ENCODE data around the gene APC2. TPM values are rescaled to one million over a fixed set of nuclear protein-coding genes. Genes with fewer than 3 reads are reported as not detected.
A peak's percentile ranks its signal among the peaks of the same experiment; 100 is the strongest.
"Not testable (repeated sequence)": the region's sequence is repeated elsewhere in the genome, so short reads cannot be mapped to it uniquely, and the experiment has no call there.

The APC2 gene
- total RNA-seq, 1 donor from 2014 or later, result 0.47 TPM

DNA sequence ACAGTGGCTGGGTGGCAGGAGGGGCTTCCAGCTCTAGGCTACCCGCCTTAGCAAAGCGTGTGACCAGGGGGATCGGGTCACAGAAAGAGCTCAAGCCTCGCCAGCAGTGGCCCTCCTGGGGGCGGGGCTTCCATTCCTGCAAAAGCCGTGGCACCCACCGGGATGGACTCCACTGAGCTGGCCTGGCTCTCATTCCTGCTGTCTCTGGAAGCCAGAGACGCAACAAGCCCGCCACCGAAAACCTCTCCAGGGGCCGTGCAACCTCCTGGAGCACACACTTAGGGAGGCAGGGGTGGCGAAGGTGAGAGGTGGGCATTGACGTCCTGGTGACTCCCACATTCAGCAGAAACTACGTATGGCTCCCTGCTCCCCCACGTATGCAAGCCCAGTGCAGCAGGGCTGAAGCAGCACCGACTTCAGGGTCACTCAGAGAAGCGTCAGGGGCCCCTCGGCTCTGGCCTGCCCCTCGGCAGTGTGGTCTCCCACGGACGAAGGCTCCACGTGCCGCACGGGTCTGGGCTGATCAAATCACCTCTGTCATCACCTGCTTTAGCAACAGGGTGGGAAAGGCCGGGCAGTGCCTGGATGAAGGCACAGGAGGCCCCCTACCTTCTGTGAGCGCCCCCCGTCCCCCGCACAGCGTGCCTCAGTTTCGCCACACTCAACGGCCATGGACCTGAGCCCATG lies 26.0 kb downstream of the APC2 start:
- DNase-seq (ENCODE audit: extremely low read depth, low read depth, low spot score), result no peak

DNA sequence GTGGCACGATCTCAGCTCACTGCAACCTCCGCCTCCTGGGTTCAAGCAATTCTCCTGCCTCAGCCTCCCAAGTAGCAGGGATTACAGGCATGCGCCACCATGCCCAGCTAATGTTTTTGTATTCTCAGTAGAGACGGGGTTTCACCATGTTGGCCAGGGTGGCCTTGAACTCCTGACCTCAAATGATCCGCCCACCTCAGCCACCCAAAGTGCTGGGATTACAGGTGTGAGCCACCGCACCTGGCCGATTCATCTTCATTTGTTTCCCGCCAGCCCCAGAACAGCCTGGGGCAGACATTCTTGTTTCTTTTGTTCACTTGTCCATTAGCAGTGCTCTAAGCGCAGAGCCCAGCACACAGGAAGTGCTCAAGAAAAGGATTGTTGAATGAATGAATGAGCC lies 27.1 kb downstream of the APC2 start:
- not testable (repeated sequence) for DNase-seq (ENCODE audit: extremely low read depth, low read depth, low spot score)

DNA sequence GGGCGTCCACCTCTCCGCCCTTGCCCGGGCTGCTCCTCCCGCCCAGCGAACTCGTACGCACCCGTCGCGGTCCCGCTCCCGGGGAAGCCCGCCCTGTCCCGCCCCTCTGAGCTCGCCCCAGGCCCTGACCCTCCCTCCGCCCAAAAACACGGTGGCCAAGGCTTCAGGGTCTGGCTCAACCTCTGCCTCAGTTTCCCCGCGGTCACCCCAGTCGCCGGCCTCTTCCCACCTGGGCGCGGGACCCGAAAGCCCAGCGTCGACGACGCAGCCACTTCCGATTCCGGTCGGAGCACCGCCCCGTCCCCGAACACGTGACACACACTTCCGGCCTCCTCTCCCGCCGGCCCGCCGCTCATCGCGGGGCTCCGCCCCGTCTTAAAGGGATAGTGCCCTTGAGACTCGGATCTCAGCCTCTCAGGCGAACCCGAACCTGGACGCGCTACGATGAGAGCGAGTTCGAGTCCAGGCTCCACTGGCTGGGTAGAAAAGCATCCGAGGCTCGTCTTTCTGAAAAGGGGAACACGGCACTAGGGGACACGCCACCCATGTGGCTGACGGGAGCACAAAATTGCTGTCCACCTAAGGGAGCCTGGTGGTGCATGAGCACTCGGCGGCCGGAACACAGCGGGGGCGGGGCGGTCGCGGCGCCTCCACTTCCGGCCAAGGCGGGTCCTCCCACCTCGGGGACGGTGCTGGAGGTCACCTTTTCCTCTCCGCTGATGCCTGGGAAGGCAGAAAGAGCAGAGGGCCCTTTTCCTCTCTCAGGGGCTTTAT lies 29.2 kb downstream of the APC2 start, which contains the start of gene C19orf25:
Gene C19orf25, minus strand, starts transcription at position 282 of the 774 bp plus-strand sequence. CDS start 312 bp downstream, outside the sequence.
- peak; percentile 52 for DNase-seq (ENCODE audit: extremely low read depth, low read depth, low spot score)

DNA sequence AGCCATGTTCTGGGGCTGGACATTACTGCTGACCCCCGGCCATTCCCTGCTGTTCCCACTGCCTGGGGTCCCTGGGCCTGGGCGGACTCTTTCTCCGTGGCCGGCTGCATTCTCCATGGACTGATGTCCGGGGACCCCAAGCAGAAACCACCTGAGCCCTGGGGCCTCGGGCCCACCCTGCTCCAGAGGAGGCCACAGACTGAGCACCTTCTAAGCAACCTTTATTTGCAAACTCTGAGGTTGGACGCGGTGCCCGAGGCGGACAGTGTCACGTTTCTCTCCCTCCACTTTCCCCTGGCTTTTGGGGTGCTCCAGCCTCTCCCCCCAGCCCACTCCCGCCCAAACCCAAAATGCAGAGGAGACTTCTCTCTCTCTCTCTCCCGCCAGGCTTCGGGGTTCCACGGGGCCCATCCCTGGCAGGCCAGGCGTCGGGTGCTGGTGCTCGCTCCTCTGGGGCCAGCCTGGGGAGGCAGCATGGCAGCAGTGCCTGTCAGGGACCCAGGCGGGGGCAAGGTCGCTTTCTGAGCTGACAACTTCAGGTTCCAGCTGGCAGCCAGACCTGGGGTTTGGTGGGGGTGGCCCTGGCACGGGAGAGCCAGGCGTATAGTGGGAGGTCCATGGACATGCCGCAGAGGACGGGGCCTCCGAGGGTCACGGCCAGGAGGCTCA lies 31.4 kb downstream of the APC2 start:
- DNase-seq (ENCODE audit: extremely low read depth, low read depth, low spot score), result no peak

DNA sequence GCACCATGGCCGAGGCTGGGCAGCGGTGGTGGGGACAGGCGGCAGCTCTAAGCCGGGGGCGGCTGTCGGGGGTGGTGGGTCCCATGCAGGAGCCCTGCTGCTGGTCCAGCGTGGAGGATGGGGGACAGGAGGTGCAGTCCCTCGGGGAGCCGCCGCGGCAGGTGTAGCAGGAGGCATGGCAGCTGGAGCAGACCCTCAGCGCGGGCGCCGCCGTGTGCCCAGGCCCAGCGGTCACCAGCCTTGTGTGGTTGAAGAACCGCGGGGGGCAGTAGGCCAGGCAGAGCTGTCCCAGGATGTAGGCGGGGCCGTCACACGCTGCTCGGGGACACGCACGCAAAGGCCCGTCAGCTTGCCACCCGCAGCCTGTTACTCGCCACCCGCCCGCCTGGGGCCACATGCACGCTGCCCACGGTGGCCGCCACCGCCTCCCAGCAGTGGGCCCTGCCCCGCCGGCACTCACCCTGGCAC lies 32.0 kb downstream of the APC2 start:
- no peak for DNase-seq (ENCODE audit: extremely low read depth, low read depth, low spot score)

DNA sequence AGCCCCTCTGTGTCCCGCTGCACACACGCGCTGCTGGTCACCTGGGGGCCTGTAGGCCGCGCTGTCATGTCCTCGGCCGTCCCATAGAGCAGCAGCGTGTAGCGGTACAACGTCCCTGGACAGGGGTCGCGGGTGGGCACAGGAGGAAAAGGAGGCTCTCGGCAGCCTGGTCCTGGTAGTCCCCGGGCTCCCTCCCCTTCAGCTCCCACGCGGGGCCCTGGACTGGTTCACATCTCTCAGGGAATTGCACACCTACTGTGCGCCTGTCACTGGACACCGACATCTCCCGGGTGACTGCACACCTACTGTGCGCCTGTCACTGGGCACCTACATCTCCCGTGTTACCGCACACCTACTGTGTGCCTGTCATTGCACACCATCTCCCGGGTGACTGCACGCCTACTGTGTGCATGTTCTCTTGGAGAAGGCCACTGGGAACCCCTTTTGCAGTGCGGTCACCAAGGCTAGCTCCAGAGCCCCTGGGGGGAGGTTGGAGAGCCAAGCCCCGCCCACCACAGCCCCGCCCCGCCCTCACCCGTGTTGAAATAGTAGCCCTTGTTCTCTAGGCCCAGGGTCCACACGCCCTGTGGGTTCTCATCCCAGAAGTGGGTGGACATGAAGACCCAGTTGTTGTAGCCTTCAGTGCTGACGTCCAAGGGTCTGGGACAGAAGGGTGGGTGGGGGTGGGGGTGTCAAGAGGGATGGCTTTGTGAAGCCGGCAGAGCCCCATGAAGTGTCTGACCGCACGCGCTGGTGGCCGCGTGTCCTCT lies 32.6 kb downstream of the APC2 start:
- no peak for DNase-seq (ENCODE audit: extremely low read depth, low read depth, low spot score)

DNA sequence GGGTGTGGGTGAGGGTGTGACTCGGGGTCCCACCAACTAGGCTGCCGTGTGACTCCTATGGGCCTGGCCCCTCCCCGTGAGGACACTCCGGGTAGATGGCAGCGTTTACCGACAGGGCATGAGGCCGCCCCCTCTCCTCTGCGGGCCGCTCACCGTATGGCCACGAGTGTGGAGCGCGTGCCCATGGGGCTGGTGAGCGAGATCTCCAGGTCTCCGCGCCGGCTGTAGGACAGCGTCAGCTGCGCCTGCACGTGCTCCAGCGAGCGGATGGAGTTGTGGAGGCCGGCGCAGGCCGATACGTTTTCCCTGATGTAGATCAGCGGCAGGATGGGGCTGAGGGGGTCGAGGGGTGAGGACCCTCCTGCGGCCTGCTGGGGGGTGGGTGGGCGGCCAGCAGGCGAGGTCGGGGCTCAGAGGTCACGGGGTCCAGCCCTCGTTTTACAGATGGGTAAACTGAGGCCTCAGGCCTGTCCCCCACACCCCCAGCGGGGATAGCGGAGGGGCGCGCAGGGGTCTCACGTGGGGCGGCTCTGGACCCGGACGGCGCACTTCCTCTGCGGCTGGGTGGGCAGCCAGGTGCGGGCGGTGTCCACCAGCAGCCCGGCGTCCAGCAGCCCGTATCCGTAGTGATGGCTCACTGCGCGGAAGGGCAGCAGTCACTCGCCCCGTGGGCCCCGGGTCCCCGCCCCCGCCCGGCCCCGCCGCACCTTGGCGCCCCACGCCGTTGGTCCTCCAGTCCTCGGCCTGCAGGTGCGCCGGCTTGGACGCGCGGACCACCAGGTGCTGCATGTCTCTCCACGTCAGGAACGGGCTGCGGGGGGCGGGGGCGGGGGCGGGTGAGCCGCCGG lies 33.4 kb downstream of the APC2 start:
- no peak for DNase-seq (ENCODE audit: extremely low read depth, low read depth, low spot score)

DNA sequence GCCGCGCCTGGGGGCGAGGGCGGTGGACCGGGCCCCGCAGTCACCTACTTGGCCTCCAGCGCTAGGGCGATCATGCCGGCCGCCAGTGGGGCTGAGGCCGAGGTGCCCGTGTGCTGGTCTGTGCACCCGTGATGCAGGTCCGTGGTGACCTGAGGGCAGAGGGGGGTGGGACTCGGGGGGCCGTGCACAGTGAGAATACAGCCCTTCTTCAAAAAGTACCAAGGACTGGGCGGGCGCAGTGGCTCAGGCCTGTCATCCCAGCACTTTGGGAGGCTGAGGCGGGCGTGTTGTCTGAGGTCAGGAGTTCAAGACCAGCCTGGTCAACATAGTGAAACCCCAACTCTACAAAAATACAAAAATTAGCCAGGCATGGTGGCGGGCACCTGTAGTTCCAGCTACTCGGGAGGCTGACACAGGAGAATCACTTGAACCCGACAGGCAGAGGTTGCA lies 34.1 kb downstream of the APC2 start:
- no peak for DNase-seq (ENCODE audit: extremely low read depth, low read depth, low spot score)

DNA sequence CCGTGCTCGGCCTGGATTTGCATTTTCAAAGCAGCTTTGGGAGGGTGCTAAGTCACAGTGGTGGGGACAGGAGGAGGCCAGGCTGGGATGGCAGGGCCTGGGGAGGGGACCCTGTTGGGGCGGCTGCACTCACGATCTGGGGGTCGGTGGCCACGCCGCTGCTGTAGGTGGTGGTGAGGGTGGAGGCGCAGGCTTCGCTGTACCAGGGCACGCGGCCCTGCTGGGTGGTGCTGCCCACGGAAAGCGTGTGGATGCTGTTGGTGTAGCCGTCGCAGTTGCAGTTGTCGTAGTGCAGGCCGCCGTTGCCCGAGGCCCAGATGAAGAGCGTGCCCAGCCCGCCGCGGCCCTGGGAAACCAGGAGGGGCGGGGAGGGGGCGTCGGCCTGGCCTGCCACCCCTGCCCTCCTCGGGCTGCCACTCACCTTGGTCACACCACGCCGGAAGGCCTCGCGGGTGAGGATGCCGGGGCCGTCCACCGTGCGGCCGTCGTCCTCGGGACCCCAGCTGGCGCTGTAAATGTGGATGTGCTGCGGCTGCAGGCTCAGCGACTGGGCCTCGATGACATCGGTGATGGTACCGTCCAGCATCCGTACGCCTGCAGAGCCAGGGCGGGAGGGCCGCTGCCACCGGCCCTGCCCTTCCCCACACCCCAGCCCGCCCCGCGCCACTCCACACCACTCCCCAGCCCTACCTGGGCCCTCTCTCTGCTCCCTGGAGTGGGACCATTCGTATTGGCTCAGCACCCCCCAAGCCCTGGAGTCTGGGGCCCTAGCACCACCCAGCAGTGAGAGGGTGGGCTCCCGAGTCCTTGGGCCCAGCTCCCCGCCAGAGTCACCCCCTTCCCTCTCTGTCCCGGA lies 37.0 kb downstream of the APC2 start:
- no peak for DNase-seq (ENCODE audit: extremely low read depth, low read depth, low spot score)

DNA sequence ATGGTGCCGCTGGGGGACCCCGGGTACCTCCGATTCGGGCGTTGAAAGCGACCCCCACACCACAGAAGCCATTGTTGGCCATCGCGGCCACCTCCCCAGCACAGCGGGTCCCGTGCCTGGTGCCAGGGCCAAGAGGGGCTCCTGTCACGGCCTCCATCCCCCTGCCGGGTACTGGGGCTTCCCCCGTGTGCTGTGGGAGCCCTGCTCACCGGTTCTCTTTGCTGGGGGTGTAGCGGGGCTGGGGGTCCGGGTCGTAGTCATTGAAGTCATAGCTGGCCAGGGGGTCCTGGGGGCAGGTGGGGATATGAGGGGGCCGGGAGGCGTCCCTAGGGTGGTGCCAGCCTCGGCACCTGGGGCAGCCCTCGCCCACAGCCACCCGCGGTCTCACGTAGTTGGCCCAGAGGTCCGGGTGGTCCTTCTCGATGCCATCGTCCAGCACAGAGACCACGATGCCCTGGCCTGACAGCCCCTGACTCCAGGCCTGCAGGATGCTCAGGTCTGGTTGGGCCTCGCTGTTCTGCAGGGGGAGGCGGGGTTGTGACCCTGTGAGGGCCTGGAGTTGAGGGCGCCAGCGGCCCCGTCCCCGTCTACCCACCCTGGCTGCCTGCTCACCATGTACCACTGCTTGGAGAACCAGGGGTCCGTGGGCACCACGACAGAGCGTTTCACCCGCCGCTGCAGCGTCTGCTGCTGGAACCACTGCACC lies 37.8 kb downstream of the APC2 start:
- DNase-seq (ENCODE audit: extremely low read depth, low read depth, low spot score), result no peak

DNA sequence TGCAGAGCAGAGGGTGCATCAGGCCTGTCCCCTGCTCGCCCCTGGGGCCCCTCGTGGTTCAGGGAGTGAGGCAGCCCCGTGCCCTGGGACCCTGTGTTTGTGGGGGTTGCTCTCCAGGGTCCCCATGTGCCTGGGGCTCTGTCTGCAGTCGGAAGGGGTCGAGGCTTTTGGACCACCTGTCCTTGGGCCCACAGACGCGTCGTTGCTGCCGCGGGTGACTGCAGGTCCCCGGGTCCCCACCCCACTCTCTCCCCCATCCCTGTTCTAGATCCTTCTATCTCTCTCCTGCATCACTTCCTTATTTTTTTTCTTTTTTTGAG lies 38.3 kb downstream of the APC2 start:
- no peak for DNase-seq (ENCODE audit: extremely low read depth, low read depth, low spot score)

DNA sequence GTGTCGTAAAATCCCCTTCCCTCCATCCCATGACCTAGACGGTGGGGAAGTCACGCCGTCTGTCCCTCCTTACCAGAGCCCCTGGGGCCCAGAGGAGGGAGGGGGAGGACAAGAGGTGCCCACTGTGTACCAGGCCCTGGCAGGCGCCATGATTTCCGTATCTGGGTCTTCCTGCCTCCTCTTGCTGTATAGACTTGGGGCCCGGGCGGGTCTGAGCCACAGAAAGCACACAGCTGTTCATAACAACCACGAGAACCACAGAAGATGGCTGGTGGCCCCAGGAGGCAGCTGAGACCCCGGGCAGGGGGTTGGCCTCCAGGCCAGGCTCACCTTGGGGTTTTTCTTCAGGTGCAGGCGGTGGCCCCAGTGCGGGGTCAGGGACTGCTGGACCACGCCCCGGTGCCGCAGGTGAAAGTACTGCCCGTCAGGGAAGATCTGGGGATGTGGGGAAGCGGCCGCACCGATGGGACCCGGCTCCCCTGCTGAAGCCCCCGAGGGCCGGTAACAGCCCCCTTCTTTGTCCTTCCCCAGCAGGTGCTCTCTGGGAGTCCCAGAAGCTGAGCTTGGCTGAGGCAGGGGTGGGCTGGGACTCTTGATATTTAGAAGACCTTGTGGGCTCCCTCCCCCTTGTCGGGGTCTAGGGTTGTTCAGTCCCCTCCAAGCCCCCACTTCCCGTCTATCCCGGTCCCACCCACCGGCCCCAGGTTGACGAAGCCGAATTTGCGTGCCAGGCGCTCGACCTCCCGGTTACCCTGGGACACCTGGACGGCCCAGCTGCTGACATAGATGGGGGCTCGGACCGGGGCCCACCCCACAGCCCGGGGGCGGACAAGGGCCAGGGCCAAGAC lies 39.8 kb downstream of the APC2 start:
- DNase-seq (ENCODE audit: extremely low read depth, low read depth, low spot score), result no peak

DNA sequence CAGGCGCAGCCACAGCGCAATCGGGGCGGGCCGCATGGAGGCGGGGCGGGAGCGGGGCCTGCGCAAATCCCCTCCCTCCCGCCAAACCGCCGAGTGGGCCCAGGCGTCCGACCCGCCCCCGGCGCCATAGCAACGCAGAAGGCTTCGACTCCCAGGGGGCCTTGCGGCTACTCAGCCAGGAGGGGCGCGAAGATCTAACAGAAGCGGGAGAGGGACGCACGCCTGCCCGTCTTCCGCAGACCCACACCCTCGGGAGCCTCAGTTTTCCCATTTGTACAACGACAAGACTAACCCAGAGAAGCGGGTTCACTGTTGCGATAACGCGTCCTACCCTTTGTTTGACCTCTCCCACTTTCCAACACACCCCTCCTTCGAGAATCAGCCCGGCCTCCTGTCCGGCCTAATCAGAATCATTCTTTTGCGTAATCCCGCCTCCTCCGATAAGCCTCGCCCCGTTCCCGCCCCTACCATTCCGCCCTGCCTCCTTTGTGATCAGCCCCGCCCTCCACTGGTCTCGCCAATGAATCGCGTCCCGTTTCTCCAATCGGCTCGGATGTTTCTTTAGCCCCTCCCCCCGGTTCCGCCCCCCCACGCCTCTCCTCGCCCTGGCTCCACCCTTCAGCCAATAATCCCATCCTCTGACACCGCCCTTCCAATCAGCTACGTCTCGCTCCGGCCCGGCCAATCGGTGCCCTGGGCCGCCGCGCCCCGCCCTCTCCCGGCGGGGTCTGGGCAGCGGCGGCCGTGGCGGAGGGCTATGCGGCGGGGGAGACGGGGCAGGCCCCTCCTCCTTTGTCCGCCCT lies 40.6 kb downstream of the APC2 start, which contains the start of gene PCSK4:
Gene PCSK4, minus strand, starts transcription at position 40 of the 803 bp plus-strand sequence. Its CDS starts 4 bp downstream, at position 36.
- DNase-seq (ENCODE audit: extremely low read depth, low read depth, low spot score), result peak; percentile 88

DNA sequence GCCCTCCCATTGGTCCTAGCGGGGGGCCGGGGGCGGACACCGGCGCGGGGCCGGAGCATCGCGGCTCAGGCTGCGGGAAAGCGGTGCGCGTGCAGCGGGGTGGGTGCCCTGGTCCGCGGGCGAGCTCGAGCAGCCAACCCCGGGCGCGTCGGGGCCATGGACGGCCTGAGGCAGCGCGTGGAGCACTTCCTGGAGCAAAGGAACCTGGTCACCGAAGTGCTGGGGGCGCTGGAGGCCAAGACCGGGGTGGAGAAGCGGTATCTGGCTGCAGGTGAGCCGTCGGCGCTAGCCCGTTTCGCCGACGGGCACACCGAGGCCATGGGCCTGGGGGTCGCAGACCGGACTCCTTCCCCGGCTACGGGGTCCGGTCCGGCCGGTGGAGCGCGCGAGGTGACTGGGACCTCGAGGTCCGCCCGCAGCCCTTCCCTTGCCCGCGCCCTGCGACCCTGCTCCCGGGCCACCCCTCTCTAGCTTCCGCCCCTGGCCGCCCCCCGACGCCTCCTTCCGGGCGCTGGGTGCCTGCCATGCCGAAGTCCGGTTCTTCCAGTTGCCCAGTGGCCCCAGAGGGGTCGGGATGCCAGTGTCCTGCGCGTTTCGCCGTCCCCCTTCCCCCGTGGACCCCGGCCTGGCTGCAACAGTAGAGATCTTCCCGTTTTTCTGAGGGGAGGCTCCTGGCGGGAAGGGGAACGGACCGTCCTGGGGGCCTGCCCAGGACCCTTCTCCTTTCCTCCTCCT lies 41.4 kb downstream of the APC2 start, which contains the start of gene REEP6:
Gene REEP6, plus strand, starts transcription at position 68 of the 735 bp plus-strand sequence. Its CDS starts 89 bp downstream, at position 157.
- DNase-seq (ENCODE audit: extremely low read depth, low read depth, low spot score), result no peak

DNA sequence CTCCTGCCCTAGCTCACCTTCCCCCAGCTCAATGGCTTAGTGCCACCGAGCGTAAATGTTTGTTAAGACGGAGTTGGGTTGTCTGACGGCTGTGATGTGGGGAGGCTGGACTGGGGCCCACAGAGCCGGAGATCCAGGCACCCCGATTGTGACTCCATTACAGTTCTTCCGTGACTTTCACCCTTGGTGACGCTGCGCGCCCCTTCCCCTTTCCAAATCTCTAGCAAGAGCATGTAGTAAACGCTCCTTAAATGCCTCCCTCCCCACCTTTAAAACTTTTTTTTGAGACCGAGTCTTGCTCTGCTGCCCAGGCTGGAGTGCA lies 41.9 kb downstream of the APC2 start:
- no peak for DNase-seq (ENCODE audit: extremely low read depth, low read depth, low spot score)

DNA sequence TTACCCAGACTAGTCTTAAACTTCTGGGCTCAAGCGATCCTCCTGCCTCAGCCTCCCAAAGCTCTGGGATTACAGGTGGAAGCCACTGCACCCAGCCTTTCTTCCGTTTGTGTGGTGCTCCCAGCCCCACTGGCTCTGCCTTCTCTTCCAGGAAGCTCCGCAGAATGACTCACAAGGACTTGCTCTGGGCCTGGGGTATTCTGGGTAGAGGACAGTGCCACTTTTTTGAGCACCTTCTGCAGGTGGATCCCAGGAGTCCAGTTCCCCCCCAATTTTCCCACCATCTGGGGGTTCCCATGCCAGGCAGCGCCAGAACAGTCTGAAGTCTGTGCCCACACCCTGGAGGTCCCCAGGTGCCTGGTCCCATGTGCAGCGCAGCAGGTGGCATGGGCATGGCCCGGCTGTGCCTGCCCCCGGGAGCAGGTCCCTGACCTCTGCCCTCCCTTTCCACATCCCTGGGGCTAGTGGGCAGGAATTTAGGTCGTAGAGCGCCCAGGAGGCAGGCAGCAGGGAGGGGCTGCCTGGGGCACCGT lies 42.6 kb downstream of the APC2 start:
- no peak for DNase-seq (ENCODE audit: extremely low read depth, low read depth, low spot score)

Measured in glomerular endothelial cell (primary cell).